Retinal pigment epithelial cell (primary cell): ENCODE results near the gene ADAMTS18.

Source experiments
- DNase-seq: peaks from one replicate; pipeline ENCODE4 v3.0.0-alpha.2; 2010; ENCODE audit warnings: low read depth
- H3K4me3 ChIP-seq: 2 replicates; pipeline ENCODE4 v1.5.1; 2011; ENCODE audit warnings: mild to moderate bottlenecking, low read length, control low read depth, moderate library complexity
- TF ChIP-seq, protein P1 (sequence below): conservative IDR thresholded peaks from 2 replicates; pipeline ENCODE4 v1.5.1; 2011; ENCODE audit warnings: low read depth, low read length, control low read depth, inconsistent platforms

Gene ADAMTS18

GRCh38 chr16:77304134-77304533 is 130.7 kb downstream of the ADAMTS18 start:
- no peak for DNase-seq

GRCh38 chr16:77302674-77303073 is 132.2 kb downstream of the ADAMTS18 start:
- TF ChIP-seq, protein P1, sequence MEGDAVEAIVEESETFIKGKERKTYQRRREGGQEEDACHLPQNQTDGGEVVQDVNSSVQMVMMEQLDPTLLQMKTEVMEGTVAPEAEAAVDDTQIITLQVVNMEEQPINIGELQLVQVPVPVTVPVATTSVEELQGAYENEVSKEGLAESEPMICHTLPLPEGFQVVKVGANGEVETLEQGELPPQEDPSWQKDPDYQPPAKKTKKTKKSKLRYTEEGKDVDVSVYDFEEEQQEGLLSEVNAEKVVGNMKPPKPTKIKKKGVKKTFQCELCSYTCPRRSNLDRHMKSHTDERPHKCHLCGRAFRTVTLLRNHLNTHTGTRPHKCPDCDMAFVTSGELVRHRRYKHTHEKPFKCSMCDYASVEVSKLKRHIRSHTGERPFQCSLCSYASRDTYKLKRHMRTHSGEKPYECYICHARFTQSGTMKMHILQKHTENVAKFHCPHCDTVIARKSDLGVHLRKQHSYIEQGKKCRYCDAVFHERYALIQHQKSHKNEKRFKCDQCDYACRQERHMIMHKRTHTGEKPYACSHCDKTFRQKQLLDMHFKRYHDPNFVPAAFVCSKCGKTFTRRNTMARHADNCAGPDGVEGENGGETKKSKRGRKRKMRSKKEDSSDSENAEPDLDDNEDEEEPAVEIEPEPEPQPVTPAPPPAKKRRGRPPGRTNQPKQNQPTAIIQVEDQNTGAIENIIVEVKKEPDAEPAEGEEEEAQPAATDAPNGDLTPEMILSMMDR = no peak
- DNase-seq = no peak
- H3K4me3 ChIP-seq = no peak overlapping the region

More at GRCh38 chr16:77304134-77304533, 130.7 kb downstream of the ADAMTS18 start:
- H3K4me3 ChIP-seq = no peak overlapping the region
- TF ChIP-seq, protein P1 = no peak

- no peak for DNase-seq
- H3K4me3 ChIP-seq = no peak overlapping the region
- TF ChIP-seq, protein P1 = no peak
These were observed 132.6 kb downstream of the ADAMTS18 start for GRCh38 chr16:77302249-77302648.

- no peak overlapping the region for H3K4me3 ChIP-seq
- DNase-seq = no peak
- TF ChIP-seq, protein P1 = no peak
These were observed 134.6 kb downstream of the ADAMTS18 start for GRCh38 chr16:77300256-77300655.

GRCh38 chr16:77299395-77299794 is 135.4 kb downstream of the ADAMTS18 start:
- no peak for DNase-seq
- H3K4me3 ChIP-seq = no peak overlapping the region
- TF ChIP-seq, protein P1 = no peak

DNA sequence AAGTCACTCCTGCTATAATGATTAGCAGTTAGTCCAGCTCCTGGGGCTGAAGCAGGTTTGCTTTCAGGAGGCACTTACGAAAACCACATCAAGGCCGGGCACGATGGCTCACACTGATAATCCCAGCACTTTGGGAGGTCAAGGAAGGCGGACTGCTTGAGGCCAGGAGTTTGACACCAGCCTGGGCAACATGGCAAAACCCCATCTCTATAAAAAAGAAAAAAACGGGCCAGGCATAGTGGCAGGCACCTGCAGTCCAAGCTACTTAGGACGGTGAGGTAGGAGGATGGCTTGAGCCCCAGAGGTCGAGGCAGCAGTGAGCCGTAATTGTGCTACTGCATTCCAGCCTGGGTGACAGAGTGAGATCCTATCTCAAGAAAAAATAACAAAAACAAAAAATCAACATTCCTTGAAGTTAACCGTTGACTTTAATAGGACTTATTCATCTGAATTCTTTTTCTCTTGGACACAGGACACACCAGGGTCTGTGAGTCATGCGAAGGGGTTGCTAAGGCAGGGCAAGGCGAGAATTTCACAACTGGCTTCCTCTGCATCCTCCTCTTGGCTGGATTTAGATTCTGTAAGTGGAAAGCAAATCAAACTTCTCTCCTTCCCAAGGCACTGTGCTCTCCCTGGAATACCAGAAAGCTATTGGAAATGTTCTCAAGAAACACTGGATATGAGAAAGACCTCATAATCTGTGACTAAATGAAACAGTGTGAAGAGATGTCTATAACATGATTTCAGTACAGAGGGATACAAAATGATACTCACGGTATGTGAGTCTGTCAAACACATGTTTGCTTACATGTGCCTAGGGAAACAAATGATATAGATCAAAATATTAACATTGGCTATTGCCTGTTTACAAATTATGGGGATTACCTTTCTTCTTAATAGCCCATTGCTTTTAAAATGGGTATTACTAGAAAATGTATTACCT is 136.1 kb downstream of the ADAMTS18 start:
- TF ChIP-seq, protein P1 = no peak
- DNase-seq = peak; percentile 94
- no peak overlapping the region for H3K4me3 ChIP-seq

DNA sequence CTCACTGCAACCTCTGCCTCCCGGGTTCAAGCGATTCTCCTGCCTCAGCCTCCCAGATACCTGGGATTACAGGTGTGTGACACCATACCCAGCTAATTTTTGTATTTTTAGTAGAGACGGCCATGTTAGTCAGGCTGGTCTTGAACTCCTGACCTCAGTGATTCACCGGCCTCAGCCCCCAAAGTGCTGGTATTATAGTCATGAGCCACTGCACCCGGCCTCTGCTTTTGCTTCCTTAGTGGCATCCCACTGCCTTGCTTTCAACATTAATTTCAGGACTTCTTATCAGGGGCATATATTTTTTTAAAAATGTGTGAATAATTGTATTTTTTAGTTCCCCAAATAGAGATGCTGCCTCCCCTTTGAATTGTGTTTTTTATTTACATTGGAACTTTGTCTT is 136.8 kb downstream of the ADAMTS18 start:
- TF ChIP-seq, protein P1 = no peak
- DNase-seq = no peak

More for the DNA sequence above, 136.8 kb downstream of the ADAMTS18 start:
- H3K4me3 ChIP-seq = no peak overlapping the region
